ENCODE data around the gene OR9Q1.

OR9Q1 gene

GRCh38 chr11:58227956-58228615 is 204.4 kb downstream of the OR9Q1 start:
- DNase-seq (ENCODE audit: extremely low read depth, low read depth), result no peak
- TF ChIP-seq CTCF (IDR thresholded peaks at IDR 0.05; ENCODE audit: low read depth, low read length), result no peak

All from AG09319 (cell line).